GM10266 (cell line): ENCODE results near the gene BACE1.
"Not testable (repeated sequence)": the region's sequence is repeated elsewhere in the genome, so short reads cannot be mapped to it uniquely, and the experiment has no call there.

Experiments used
- DNase-seq: peaks from one replicate; pipeline ENCODE4 v3.0.0; 2012; ENCODE audit errors: extremely low spot score
- TF ChIP-seq, protein P1 (sequence below): IDR thresholded peaks from 2 replicates; pipeline ENCODE4 v1.5.1; 2012; ENCODE audit warnings: mild to moderate bottlenecking, low read depth; ENCODE audit not compliant: control insufficient read depth, insufficient read depth; ENCODE audit errors: missing control alignments

The BACE1 gene

DNA sequence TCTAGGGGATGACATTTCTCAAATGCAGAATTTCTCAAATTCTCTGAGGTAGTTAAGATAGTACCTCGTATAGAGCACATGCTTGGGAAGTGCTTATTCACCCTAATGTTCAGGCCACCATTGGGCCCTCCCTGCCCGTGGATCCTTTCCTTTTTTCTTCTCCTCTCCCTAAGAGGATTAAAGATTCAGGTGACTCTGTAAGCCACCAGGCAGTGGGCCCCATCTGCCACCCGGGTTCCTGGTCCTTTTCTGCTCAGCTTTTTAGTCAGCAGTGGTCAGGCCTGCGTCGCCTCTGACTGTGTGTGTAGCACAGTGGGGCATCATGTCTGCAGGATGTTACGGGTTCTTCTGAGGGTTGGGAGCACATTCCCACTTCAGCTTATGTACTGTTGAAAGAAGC lies 18.8 kb upstream of the BACE1 start:
- TF ChIP-seq, protein P1, sequence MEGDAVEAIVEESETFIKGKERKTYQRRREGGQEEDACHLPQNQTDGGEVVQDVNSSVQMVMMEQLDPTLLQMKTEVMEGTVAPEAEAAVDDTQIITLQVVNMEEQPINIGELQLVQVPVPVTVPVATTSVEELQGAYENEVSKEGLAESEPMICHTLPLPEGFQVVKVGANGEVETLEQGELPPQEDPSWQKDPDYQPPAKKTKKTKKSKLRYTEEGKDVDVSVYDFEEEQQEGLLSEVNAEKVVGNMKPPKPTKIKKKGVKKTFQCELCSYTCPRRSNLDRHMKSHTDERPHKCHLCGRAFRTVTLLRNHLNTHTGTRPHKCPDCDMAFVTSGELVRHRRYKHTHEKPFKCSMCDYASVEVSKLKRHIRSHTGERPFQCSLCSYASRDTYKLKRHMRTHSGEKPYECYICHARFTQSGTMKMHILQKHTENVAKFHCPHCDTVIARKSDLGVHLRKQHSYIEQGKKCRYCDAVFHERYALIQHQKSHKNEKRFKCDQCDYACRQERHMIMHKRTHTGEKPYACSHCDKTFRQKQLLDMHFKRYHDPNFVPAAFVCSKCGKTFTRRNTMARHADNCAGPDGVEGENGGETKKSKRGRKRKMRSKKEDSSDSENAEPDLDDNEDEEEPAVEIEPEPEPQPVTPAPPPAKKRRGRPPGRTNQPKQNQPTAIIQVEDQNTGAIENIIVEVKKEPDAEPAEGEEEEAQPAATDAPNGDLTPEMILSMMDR, result no peak
- no peak for DNase-seq

DNA sequence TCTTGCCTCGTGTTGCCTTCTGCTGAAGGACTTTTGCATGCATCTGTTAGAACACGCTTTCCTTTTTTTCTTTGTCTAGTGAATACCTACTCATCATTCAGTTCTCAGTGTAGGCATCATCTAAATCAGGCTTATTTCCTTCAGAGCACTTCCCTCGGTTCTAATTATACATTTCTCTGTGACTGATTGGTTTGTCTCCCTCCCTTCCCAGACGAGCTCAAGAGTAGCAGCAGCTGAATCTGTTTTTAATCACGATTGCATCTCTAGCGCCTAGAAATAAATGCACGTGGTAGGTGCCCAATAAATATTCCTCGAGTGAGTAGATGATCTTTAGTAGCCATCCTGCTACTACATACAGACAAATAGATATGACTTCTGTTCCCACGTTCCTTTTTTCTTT lies 17.9 kb upstream of the BACE1 start:
- DNase-seq, result no peak
- TF ChIP-seq, protein P1, result no peak

DNA sequence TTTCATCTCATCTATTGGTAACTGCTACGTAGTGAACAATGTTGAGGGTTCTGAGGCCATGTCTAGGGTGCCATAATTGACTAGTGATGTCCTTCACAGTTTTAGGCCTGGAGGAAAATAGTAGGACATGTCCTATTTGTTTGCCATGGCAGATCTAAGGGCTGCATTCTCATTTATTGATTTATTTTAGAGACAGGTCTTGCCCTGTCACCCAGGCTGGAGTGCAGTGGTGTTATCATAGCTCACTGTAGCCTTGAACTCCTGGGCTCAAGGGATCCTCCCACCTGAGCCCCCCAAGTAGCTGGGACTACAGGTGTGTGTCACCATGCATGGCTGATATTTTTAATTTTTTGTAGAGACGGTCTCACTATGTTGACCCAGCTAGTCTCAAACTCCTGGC lies 16.8 kb upstream of the BACE1 start:
- no peak for DNase-seq
- TF ChIP-seq, protein P1, result no peak

DNA sequence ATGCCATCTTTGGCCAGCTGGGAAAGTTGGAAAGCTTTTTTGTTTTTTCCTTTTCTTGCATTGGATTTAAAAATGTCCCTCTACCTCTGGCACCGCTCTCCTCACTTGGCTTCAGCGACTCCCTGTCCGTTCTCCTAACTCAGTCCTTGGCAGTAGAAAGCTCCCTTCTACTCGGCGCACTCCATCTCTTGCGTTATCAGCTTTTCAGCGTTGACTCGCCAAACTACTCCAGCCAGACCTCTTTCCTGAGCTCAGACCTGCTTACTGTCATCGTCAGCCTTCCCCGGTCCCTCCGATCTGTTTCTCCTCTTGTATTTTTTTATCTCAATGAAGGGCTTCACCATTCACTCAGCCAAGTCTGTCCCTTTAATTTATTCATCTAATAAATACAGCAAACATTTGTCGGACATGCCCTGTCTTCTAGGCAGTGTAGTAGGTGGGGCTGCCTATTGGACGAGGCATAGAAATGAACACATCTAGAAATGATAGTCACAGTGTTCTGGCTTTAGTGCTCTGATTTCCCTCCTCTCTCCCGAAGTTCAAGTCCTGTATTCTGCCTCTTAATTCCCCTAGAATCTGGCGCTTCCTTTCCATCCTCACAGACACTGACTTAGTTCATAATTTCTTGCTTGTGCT lies 12.4 kb upstream of the BACE1 start:
- no peak for DNase-seq
- TF ChIP-seq, protein P1, result no peak

DNA sequence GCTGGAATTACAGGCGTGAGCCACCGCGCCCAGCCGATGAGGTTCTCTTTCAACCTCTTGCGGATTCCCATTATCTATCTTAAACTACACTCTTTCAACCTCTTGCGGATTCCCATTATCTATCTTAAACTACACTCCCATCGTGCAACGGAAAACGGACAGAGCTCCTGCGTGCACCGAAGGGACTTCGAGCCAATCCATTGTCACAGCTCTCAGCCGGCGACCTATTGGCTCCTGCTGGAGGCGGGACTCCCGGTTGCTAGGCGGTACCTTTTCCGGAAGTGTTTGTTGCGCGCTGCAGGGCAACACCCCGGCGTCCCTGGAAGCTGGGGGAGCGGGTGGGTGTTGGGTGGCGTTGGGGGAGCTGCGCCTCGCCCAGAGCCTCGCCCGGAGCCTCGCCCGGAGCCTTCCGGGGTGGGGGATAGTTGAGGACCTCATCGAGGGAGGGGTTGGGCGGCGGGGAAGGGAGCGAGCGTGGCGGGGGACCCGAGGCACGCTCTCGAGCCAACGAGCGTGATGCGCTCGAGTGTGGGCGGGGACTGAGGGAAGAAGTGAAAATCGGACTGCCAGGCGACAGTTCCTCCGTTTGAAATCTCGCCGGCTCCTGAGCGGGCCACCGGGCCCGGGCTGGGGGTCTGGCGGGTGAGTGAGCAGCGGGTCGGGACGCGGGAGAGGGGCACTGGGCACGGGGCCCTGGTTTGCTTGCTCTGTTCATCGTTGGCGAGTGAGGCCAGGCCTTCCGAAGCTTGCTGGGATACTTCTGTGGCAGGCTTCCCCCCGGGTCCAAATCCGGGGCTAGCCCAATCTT lies 11.7 kb upstream of the BACE1 start, which contains the start of gene CEP164:
Gene CEP164, plus strand, starts transcription at position 288 of the 808 bp plus-strand sequence. CDS start 10,733 bp downstream, outside the sequence.
- TF ChIP-seq, protein P1, result no peak
- peak; percentile 97 for DNase-seq

DNA sequence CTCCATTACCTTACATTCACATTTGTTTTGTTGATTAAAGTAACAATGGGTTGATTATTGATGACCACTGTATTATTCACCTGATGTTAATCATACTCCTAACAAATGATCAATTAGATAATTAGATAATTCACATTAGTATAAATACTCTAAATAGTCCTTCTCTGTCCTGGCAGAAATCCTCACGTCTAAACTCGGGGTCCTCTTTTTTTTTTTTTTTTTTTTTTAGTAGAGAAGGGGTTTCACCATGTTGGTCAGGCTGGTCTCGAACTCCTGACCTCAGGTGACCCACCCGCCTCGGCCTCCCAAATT lies 11.2 kb upstream of the BACE1 start:
- not testable (repeated sequence) for DNase-seq

DNA sequence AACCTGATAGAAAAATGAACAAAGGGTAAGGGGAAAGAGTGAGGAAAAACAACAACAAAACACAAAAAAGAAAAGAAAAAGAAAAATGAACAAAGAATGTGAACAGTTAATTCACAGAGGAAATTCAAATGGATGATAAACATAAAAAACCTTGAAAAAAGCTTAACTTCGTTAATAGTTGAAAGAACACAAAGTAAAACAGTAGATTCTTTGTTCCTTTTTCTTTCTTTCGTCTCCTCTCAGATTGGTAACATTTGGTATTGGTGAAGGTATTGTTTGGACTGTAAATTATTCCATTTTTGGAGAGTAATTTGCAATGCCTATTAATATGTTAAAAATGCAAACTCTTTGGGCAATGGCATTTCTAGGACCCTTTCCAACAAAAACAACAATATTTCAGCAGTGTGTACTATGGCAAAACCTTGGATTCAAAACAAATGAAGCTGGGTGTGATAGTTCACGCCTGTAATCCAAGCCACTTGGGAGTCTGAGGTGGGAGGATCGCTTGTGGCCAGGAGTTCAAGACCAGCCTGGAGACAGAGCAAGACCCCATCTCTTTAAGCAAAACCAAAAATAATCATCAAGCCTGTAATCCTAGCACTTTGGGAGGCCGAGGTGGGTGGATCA lies 3.3 kb upstream of the BACE1 start:
- no peak for DNase-seq
- TF ChIP-seq, protein P1, result no peak
